ENCODE results near the gene STARD4. TPM values are rescaled to one million over a fixed set of nuclear protein-coding genes. Genes with fewer than 3 reads are reported as not detected.
A peak's percentile ranks its signal among the peaks of the same experiment; 100 is the strongest.

STARD4 gene
- total RNA-seq, 1 experiment from 2014 or later: 48.5 TPM

GRCh38 chr5:111495159-111495558 is 17.2 kb downstream of the STARD4 start (continued):
- no peak for TF ChIP-seq SMAD4 (CRISPR knock-in tag; IDR thresholded peaks at IDR 0.05)
- TF ChIP-seq STAT6 (CRISPR knock-in tag; conservative IDR thresholded peaks at IDR 0.05; ENCODE audit: low read depth): no peak
- no peak for TF ChIP-seq USF2 (CRISPR knock-in tag; IDR thresholded peaks at IDR 0.05)
- TF ChIP-seq PREB (CRISPR knock-in tag; IDR thresholded peaks at IDR 0.05; ENCODE audit: borderline replicate concordance): no peak
- TF ChIP-seq ZNF219 (CRISPR knock-in tag; IDR thresholded peaks at IDR 0.05; ENCODE audit: borderline replicate concordance): no peak
- no peak for TF ChIP-seq TCF7 (CRISPR knock-in tag; IDR thresholded peaks at IDR 0.05; ENCODE audit: low read depth)
- no peak for TF ChIP-seq EMX1 (CRISPR knock-in tag; IDR thresholded peaks at IDR 0.05)
- TF ChIP-seq GTF2I (CRISPR knock-in tag; conservative IDR thresholded peaks at IDR 0.05): no peak
- TF ChIP-seq ZNF232 (CRISPR knock-in tag; IDR thresholded peaks at IDR 0.05): no peak

- CTCF ChIA-PET: interaction anchor here (0.8 kb wide), 1 partner anchor 478 kb away, joined by 3 read pairs; no protein-coding TSS in a partner anchor
- no peaks in the 10 kb centered on the region for H3K9me3 Mint-ChIP-seq
- DNase-seq (ENCODE audit: low spot score) (no peak), ATAC-seq (no peak)
- no peak overlapping the region for H3K4me3 Mint-ChIP-seq
- POLR2A ChIA-PET: no interaction called here
- H3K27ac Mint-ChIP-seq: peak overlapping the region; percentile 80
- no peaks in the 10 kb centered on the region for H3K27me3 Mint-ChIP-seq (ENCODE audit: low read depth)
- TF ChIP-seq CDX4 (CRISPR knock-in tag; IDR thresholded peaks at IDR 0.05; ENCODE audit: borderline replicate concordance) (no peak), IRF2 (CRISPR knock-in tag; IDR thresholded peaks at IDR 0.05; ENCODE audit: borderline replicate concordance, low read depth) (no peak), ESRRA (CRISPR knock-in tag; IDR thresholded peaks at IDR 0.05; ENCODE audit: borderline replicate concordance) (no peak), ZNF396 (CRISPR knock-in tag; IDR thresholded peaks at IDR 0.05; ENCODE audit: borderline replicate concordance) (no peak), E2F4 (CRISPR knock-in tag; IDR thresholded peaks at IDR 0.05; ENCODE audit: borderline replicate concordance, low read depth) (no peak), ZNF232 (CRISPR knock-in tag; IDR thresholded peaks at IDR 0.05) (no peak), ATF6 (CRISPR knock-in tag; IDR thresholded peaks at IDR 0.05) (no peak), HMGA2 (CRISPR knock-in tag; IDR thresholded peaks at IDR 0.05) (no peak), AR (CRISPR knock-in tag; IDR thresholded peaks at IDR 0.05) (no peak)
- peaks cover 28% of the 10 kb centered on the region for H3K36me3 Mint-ChIP-seq
- H3K4me1 Mint-ChIP-seq: peaks cover 36% of the 10 kb centered on the region
Measured at GRCh38 chr5:111494355-111494999, 17.9 kb downstream of the STARD4 start.
